Mesothelial cell of epicardium (in vitro differentiated cells): Measurements from ENCODE around the gene TAF12. TPM values are rescaled to one million over a fixed set of nuclear protein-coding genes. Genes with fewer than 3 reads are reported as not detected.
"Not testable (repeated sequence)": the region's sequence is repeated elsewhere in the genome, so short reads cannot be mapped to it uniquely, and the experiment has no call there.

Experiments used
- DNase-seq, 2 experiments: peaks; one replicate each; pipeline ENCODE4 v3.0.0; 2021; ENCODE audit warnings: low spot score in 2 of 2; ENCODE audit not compliant: unreplicated experiment in 2 of 2
- H3K27ac Mint-ChIP-seq: 2 replicates; pipeline ENCODE4 v1.8.0; 2021; ENCODE audit warnings: mixed read lengths
- H3K27me3 Mint-ChIP-seq: 2 replicates; pipeline ENCODE4 v1.8.0; 2021; ENCODE audit warnings: low read depth, mixed read lengths
- H3K36me3 Mint-ChIP-seq: 2 replicates; pipeline ENCODE4 v1.8.0; 2021; ENCODE audit warnings: mixed read lengths
- H3K4me1 Mint-ChIP-seq: 2 replicates; pipeline ENCODE4 v1.8.0; 2021; ENCODE audit warnings: mixed read lengths
- H3K4me3 Mint-ChIP-seq: 2 replicates; pipeline ENCODE4 v1.8.0; 2021; ENCODE audit warnings: mild to moderate bottlenecking, moderate library complexity, mixed read lengths
- H3K9me3 Mint-ChIP-seq: 2 replicates; pipeline ENCODE4 v1.8.0; 2021; ENCODE audit warnings: mixed read lengths
- CTCF ChIP-seq: fragments of 200-600 bp; sonication (generic); IDR thresholded peaks from one replicate; pipeline ENCODE4 v1.5.0; 2021; ENCODE audit warnings: antibody characterized with exemption; ENCODE audit not compliant: unreplicated experiment
- total RNA-seq: library from RNA; stranded (reverse); gene quantifications from 3 replicates; pipeline ENCODE4 v1.2.1, GENCODE V29; 2021

Gene TAF12
- total RNA-seq, 1 donor from 2014 or later: 16.7 TPM

- no peak for DNase-seq
- Mint-ChIP-seq H3K27me3 (no peaks in the 10 kb centered on the region), H3K9me3 (no peaks in the 10 kb centered on the region), H3K27ac (peak overlapping the region; percentile 73), H3K4me3 (no peak overlapping the region), H3K36me3 (peaks cover 2% of the 10 kb centered on the region), H3K4me1 (no peaks in the 10 kb centered on the region)
- no peak for TF ChIP-seq CTCF
These were observed 41.2 kb downstream of the TAF12 start for GRCh38 chr1:28601696-28602095.

- H3K36me3 Mint-ChIP-seq, H3K9me3 Mint-ChIP-seq, H3K4me1 Mint-ChIP-seq, DNase-seq, H3K4me3 Mint-ChIP-seq, H3K27ac Mint-ChIP-seq, H3K27me3 Mint-ChIP-seq: not testable (repeated sequence)
These were observed 46.6 kb downstream of the TAF12 start for GRCh38 chr1:28596276-28596675.

DNA sequence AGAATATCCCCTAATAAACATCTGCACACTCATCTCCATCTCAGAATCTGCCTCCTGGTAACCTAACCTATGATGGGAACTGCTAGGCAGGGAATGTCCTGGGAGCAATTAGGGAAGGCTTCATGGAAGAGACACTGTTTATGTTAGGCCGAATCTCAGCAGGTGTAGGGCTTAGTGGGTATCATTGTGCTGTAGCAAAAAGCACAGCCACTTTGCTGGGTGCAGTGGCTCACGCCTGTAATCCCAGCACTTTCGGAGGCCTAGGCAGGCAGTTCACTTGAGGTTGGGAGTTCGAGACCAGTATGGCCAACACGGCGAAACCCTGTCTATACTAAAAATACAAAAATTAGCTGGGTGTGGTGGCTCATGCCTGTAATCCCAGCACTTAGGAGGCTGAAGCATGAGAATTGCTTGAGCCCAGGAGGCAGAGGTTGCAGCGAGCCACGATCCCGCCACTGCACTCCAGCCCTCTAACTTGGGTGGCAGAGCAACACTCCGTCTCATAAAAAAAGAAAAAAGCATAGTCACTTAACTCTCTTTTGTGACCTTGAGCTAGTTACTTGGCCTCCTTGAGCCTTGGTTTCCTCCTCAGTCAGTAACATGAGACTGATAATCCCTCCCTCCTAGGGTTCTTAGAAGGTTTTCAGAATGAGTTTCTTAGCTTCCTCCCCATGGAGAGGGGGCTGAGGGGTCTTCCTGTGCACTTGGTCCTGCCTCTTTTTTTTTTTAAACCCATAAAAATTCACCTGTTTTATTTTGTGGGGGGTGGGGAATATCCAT is 47.3 kb downstream of the TAF12 start:
- H3K4me3 Mint-ChIP-seq: no peak overlapping the region
- no peaks in the 10 kb centered on the region for H3K9me3 Mint-ChIP-seq
- no peak overlapping the region for H3K27ac Mint-ChIP-seq
- peaks cover 3% of the 10 kb centered on the region for H3K27me3 Mint-ChIP-seq
- DNase-seq: no peak
- H3K36me3 Mint-ChIP-seq: no peaks in the 10 kb centered on the region
- TF ChIP-seq CTCF: no peak
- H3K4me1 Mint-ChIP-seq: peaks cover 3% of the 10 kb centered on the region

GRCh38 chr1:28594686-28595411 is 48.0 kb downstream of the TAF12 start:
- not testable (repeated sequence) for H3K9me3 Mint-ChIP-seq, H3K4me3 Mint-ChIP-seq, H3K27me3 Mint-ChIP-seq, DNase-seq, H3K27ac Mint-ChIP-seq, H3K36me3 Mint-ChIP-seq, H3K4me1 Mint-ChIP-seq

DNA sequence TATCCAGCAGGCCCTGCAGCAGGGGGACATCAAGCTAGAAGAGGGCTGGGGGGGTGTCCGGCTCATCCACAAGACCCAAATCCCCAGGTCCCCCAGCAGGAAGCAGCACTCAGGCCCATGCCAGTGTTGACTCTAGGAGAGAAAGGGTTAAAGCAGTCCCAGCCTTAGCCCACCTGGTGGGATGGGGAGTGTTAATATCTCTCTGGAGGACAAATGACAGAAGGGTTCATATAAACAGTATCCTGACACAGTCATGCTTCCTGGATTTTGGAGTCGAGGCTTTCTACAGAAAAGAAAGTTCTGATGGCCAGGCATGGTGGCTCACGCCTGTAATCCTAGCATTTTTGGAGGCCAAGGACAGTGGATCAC is 48.9 kb downstream of the TAF12 start:
- H3K36me3 Mint-ChIP-seq, H3K4me3 Mint-ChIP-seq, DNase-seq, H3K9me3 Mint-ChIP-seq, H3K27ac Mint-ChIP-seq, H3K4me1 Mint-ChIP-seq, H3K27me3 Mint-ChIP-seq: not testable (repeated sequence)

- Mint-ChIP-seq H3K9me3 (no peaks in the 10 kb centered on the region), H3K27me3 (peaks cover 3% of the 10 kb centered on the region), H3K27ac (peak overlapping the region; percentile 64), H3K4me1 (peaks cover 5% of the 10 kb centered on the region), H3K36me3 (no peaks in the 10 kb centered on the region), H3K4me3 (peak overlapping the region; percentile 78)
- DNase-seq: peak in 1 of 2 experiments; percentile 45
- TF ChIP-seq CTCF: no peak
These were observed 50.4 kb downstream of the TAF12 start for GRCh38 chr1:28592321-28593071.
